ENCODE measurements around the gene ADCY1.

- no peak for TF ChIP-seq CTCF (IDR thresholded peaks at IDR 0.05)
- no peak for TF ChIP-seq POLR2A (IDR thresholded peaks at IDR 0.05)
These were observed 152.7 kb downstream of the ADCY1 start for GRCh38 chr7:45726883-45727282.

Measured in esophagus squamous epithelium (tissue), 4 donors.